ENCODE measurements around the gene PCDHA5.

DNA sequence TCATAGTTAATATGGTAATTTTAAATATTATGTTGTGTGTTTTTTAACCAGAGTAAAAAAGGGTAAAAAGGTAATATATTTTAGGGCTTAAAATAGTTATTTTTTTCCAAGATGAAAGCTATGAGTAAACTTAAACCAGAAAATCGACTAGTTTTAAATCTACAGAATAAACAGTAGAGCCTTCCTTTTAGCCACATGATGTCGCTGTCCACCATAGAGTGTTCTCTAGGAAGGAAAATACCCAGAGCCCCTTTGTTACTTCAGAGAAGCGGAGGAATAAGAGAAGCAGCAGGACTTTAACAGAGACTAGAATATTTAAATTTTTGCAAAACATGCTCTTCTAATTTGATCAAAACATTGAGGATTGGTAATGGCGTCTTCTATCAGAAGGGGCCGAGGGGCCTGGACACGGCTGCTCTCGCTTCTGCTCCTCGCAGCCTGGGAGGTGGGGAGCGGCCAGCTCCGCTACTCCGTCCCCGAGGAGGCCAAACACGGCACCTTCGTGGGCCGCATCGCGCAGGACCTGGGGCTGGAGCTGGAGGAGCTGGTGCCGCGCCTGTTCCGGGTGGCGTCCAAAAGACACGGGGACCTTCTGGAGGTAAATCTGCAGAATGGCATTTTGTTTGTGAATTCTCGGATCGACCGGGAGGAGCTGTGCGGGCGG lies 26.7 kb upstream of the PCDHA5 start, which contains the start of gene PCDHA2:
- TF ChIP-seq, protein P1, sequence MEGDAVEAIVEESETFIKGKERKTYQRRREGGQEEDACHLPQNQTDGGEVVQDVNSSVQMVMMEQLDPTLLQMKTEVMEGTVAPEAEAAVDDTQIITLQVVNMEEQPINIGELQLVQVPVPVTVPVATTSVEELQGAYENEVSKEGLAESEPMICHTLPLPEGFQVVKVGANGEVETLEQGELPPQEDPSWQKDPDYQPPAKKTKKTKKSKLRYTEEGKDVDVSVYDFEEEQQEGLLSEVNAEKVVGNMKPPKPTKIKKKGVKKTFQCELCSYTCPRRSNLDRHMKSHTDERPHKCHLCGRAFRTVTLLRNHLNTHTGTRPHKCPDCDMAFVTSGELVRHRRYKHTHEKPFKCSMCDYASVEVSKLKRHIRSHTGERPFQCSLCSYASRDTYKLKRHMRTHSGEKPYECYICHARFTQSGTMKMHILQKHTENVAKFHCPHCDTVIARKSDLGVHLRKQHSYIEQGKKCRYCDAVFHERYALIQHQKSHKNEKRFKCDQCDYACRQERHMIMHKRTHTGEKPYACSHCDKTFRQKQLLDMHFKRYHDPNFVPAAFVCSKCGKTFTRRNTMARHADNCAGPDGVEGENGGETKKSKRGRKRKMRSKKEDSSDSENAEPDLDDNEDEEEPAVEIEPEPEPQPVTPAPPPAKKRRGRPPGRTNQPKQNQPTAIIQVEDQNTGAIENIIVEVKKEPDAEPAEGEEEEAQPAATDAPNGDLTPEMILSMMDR (IDR thresholded peaks at IDR 0.05): no peak
- no peak for TF ChIP-seq POLR2A (IDR thresholded peaks at IDR 0.05)
